PFSK-1 (cell line): ENCODE results near the gene DNAH12.
A peak's percentile ranks its signal among the peaks of the same experiment; 100 is the strongest.

Source experiments
- FOXP2 ChIP-seq: optimal IDR thresholded peaks from 2 replicates; pipeline ENCODE3; 2011; ENCODE audit warnings: borderline replicate concordance, control low read depth, inconsistent platforms; ENCODE audit not compliant: insufficient read depth; ENCODE audit errors: extremely low read length, extremely low read depth
- POLR2AphosphoS5 ChIP-seq: IDR thresholded peaks from 2 replicates; pipeline ENCODE4 v1.6.1; 2012; ENCODE audit warnings: low read depth, mild to moderate bottlenecking, control low read depth, low read length, moderate library complexity
- REST ChIP-seq, 2 experiments: IDR thresholded peaks; 2 replicates each; pipeline versions ENCODE4 v1.6.1 to v1.8.0; 2011 to 2012; ENCODE audit warnings: low read depth in 2 of 2, low read length in 2 of 2, control low read depth in 1 of 2, inconsistent platforms in 1 of 2, mild to moderate bottlenecking in 1 of 2, moderate library complexity in 1 of 2; ENCODE audit not compliant: insufficient read depth in 1 of 2
- SIN3A ChIP-seq: IDR thresholded peaks from 2 replicates; pipeline ENCODE4 v1.6.1; 2012; ENCODE audit warnings: mild to moderate bottlenecking, low read length, moderate library complexity, borderline replicate concordance; ENCODE audit not compliant: insufficient read depth
- TAF1 ChIP-seq: IDR thresholded peaks from 2 replicates; pipeline ENCODE4 v1.6.1; 2012; ENCODE audit warnings: low read length, control low read depth, borderline replicate concordance; ENCODE audit not compliant: insufficient read depth

DNAH12 gene

DNA sequence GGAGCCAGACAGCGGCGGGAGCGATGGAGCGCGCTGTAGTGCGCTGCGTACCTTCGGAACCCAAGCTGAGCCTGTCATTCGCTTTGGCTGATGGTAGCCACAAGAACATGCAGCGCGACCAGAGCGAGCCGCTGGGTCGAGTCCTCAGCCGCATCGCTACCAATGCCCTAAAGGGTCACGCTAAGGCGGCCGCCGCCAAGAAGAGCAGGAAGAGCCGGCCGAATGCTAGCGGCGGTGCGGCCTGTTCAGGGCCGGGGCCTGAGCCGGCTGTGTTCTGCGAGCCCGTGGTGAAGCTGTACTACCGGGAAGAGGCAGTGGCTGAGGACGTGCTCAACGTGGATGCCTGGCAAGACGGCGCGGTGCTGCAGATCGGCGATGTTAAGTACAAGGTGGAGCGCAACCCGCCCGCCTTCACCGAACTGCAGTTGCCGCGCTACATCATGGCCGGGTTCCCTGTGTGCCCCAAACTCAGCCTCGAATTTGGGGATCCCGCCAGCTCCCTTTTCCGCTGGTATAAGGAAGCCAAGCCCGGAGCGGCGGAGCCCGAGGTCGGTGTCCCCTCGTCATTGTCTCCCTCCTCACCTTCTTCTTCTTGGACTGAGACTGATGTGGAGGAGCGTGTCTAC is 12.4 kb upstream of the DNAH12 start:
- TF ChIP-seq POLR2AphosphoS5 (no peak; the same call in 1 of the 2 replicates), REST (IDR thresholded peaks at IDR 0.05; ENCODE audit: insufficient read depth in 1 of 2, low read depth in 2 of 2, low read length in 2 of 2) (no peak), FOXP2 (no peak), SIN3A (no peak), TAF1 (no peak)

DNA sequence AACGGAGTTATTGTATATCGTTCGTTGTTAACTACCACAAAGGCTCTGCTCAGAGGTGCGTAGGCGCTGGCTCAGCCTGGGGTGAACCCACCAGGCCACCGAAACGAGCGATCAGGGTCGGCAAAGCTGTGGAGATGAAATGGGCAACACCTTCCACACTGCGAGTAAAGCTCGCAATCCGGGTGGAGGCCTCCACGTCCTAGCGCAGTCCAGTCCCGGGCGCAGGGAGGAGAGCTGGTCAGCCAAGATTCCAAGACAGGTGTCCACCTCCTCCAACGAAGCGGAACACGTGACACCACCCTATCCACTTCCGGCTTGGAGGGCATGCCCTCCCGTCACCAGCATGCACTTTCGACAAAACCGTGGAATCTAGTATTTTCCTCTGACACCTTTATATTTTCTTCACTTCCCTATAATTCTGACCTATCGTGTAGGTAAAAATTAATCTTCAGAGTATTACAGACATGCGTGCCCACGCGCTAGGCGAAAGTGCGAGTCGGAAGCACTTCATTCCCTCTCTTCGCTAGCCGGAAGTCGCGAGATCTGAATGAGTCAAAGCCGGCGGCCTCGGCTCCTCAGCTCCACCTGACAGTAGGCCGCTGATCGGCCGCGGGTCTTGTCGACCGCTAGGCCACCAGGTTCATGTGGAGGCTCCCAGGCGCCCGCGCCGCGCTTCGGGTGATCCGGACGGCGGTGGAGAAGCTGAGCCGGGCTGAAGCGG is 11.8 kb upstream of the DNAH12 start, which contains the start of gene PDE12:
TSS of gene PDE12 (plus strand) at position 537 of the 721 bp plus-strand sequence. CDS start at position 643, 106 bp downstream.
- peak; percentile 70 for TF ChIP-seq POLR2AphosphoS5
- no peak for TF ChIP-seq REST (IDR thresholded peaks at IDR 0.05; ENCODE audit: insufficient read depth in 1 of 2, low read depth in 2 of 2, low read length in 2 of 2)
- TF ChIP-seq TAF1, result 0 out of 2 replicates have a peak, but pooled peaks have one; percentile 51

GRCh38 chr3:57555306-57555705 is 11.2 kb upstream of the DNAH12 start:
- TF ChIP-seq POLR2AphosphoS5, result no peak
- TF ChIP-seq SIN3A, result no peak
- no peak for TF ChIP-seq REST (IDR thresholded peaks at IDR 0.05; ENCODE audit: insufficient read depth in 1 of 2, low read depth in 2 of 2, low read length in 2 of 2)
- no peak for TF ChIP-seq FOXP2
- no peak for TF ChIP-seq TAF1

DNA sequence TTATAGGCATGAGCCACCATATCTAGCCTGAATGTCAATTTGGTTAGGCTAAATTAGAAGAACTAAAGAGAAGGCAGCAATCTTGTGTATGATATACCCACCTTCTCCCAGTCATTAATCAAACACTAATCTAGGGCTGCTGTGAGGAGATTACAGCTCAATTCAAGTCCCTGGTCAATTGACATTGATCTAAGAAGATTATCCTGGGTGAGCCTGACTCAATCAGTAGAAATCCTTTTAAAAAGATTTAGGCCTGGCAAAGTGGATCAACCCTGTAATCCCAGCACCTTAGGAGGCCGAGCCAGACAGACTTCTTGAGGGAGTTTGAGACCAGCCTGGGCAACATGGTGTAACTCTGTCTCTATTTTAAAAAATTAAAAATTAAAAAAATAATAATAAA is 2.5 kb upstream of the DNAH12 start:
- TF ChIP-seq TAF1 (no peak), SIN3A (no peak), POLR2AphosphoS5 (no peak), FOXP2 (no peak), REST (IDR thresholded peaks at IDR 0.05; ENCODE audit: insufficient read depth in 1 of 2, low read depth in 2 of 2, low read length in 2 of 2) (no peak)
